H1 (cell line): ENCODE measurements around the gene GMFB. TPM values are rescaled to one million over a fixed set of nuclear protein-coding genes. Genes with fewer than 3 reads are reported as not detected.

Source experiments
- EP300 ChIP-seq, 2 experiments: IDR thresholded peaks; 1 replicate in 1 of 2; 2 replicates in 1 of 2; pipeline ENCODE4 v1.6.1; 2011 to 2012; ENCODE audit warnings: low read depth in 2 of 2, low read length in 2 of 2, mild to moderate bottlenecking in 2 of 2, borderline replicate concordance in 1 of 2, inconsistent platforms in 1 of 2, moderate library complexity in 1 of 2
- HDAC6 ChIP-seq: IDR thresholded peaks from one replicate; pipeline ENCODE4 v1.7.1; 2012; ENCODE audit warnings: low read depth, mild to moderate bottlenecking, inconsistent platforms, low read length, moderate library complexity
- POU5F1 ChIP-seq: IDR thresholded peaks from 2 replicates; pipeline ENCODE4 v1.6.1; 2011; ENCODE audit warnings: low read depth, mild to moderate bottlenecking, low read length, moderate library complexity
- RAD21 ChIP-seq, 2 experiments: IDR thresholded peaks in 1 of 2; conservative IDR thresholded peaks in 1 of 2; 2 replicates each; pipeline ENCODE4 v1.6.1; 2011; ENCODE audit warnings: low read depth in 2 of 2, low read length in 2 of 2, improper control_type of control experiment in 1 of 2, inconsistent platforms in 1 of 2, mild to moderate bottlenecking in 1 of 2, moderate library complexity in 1 of 2
- ZNF274 ChIP-seq: IDR thresholded peaks from 2 replicates; pipeline ENCODE4 v1.7.0; 2012; ENCODE audit warnings: low read length, borderline replicate concordance; ENCODE audit errors: extremely low read depth
- polyA plus RNA-seq, 7 experiments: library from polyadenylated mRNA; depleted of rRNA in 3 of 7; stranded (reverse) in 5 of 7; unstranded in 2 of 7; fragments of >200 nt in 5 of 7; fragments of 200-250 nt in 2 of 7; gene quantifications; 1 replicate in 5 of 7; 2 replicates in 1 of 7; 4 replicates in 1 of 7; pipeline versions ENCODE4 v1.2.1 to v1.2.3, GENCODE V29; 2011 to 2013; ENCODE audit warnings: missing spikeins in 2 of 7, mixed read lengths in 2 of 7
- total RNA-seq: library from RNA; stranded (reverse); fragmentation: NEBNext Ultra II Directional; extraction: Animal tissue kit (Norgen Biotek cat#: 25700); gene quantifications from 2 replicates; pipeline ENCODE4 v1.2.1, GENCODE V29; 2021

Gene GMFB
- total and polyA plus RNA-seq, 2 of the 8 experiments (the other 6 are each of a cell fraction or from before 2014, with no cell fraction given) = 17.9 to 77.3 TPM

DNA sequence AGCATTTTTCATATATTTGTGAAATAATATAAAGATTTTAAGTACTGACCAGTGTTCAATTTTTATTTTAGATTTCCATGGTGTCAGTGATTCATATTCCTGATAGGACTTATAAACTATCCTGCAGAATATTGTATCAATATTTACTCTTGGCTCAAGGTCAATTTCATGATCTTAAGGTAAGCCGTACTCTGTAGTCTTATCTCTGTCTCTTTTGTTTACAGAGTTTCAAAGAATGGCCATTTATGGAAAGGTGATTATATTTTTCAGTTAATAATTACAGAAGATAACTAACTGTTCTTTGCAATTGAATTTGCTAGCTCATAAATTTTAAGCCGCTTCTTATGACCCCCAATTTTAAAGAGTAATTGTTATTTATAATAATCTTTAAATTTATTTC is 48.9 kb upstream of the GMFB start (continued):
- TF ChIP-seq RAD21 (IDR thresholded peaks at IDR 0.05 in 1 of 2, conservative IDR thresholded peaks at IDR 0.05 in 1 of 2; ENCODE audit: low read depth in 2 of 2, low read length in 2 of 2) (no peak), POU5F1 (no peak), EP300 (IDR thresholded peaks at IDR 0.05; ENCODE audit: borderline replicate concordance in 1 of 2, low read depth in 2 of 2, low read length in 2 of 2) (no peak), HDAC6 (no peak), ZNF274 (no peak)
- TF ChIP-seq, all 59 proteins: peak for 0
